Activated CD8-positive, alpha-beta memory T cell treated with anti-CD3 and anti-CD28 coated beads for 1 hour (primary cell): ENCODE measurements around the gene GPC6.

Experiments
- DNase-seq, 2 donors: peaks; one replicate each; pipeline ENCODE4 v3.0.0-alpha.2; 2020; ENCODE audit warnings: low read depth in 1 of 2; ENCODE audit errors: extremely low read depth in 1 of 2

The GPC6 gene

GRCh38 chr13:93554514-93554913 is 327.9 kb downstream of the GPC6 start:
- no peak for DNase-seq

DNA sequence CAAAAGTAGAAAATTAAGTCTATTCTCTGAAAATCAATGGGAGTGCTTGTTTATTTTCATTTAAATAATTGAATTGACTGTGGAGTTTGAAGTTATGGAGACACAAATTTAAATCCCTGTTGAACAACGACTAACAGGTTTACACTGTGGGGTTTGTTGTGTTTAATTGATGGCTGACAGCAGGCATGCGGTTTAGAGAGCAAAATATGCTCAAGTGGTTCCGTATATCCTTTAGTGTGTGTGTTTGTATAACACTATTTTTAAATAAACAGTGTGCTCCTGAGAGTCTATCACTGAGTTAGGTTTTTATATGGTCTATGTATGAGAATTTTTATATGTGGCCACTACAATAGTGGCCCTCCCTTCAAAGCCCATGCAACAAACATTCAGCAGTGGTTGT is 332.0 kb downstream of the GPC6 start:
- DNase-seq: no peak

DNA sequence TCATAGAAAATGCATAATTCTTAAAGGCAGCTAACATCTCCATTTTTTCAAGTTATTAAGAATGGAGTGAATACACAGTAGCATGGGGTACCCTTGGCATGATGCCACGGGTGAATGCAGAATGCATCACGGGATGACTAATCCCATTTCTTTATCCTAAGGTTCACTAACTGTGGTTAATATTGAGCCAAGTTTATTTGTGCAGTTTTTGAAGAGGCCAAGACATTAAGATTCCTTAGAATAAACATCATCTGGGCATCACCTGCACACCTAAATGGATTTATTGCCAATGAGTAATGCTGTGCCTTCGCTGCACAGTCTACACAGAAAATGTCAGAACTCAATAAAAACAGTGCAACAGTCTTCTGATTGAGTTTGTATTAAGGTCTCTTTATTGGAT is 333.1 kb downstream of the GPC6 start:
- DNase-seq: no peak

- no peak for DNase-seq
Measured at GRCh38 chr13:93561576-93562225, 335.1 kb downstream of the GPC6 start.

GRCh38 chr13:93562676-93563075 is 336.1 kb downstream of the GPC6 start:
- DNase-seq: no peak

DNA sequence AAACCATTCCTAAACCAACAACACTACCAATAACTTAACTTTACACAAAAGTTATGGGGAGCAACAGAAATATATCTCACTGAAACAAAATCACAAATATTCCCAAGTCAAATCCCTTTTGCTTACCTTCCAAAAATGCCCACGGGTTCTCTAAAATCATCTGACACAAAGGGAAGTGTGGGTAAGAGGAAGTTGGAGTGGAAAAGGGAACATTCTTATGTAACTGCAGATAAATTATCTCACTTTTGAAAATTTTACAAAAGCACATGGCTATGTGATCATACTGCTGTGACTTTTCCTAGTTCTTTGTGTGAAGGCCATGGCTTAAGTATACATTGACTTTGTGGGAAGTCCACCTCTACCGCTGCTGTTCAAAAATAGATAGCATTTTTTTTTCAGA is 350.5 kb downstream of the GPC6 start:
- no peak for DNase-seq

DNA sequence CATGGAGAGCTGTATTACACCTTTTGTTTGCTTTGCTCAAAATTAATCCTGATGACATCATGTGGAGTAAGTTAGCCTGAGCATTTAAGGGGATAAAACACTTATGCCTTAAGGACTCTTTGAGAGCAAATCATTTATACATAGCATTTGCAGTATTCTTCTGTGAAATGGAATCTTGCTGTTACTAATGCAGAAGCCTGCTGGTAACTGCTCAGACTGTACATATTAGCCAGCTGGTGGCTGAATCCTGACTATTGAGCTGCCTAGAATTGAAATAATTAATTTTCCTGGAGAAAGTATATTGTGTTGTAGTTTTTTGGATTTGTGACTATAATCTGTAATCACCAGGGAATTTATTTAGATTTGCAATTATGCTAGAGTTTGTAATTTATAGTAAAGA is 363.2 kb downstream of the GPC6 start:
- DNase-seq: no peak

- DNase-seq: no peak
Measured at GRCh38 chr13:93603043-93603442, 376.4 kb downstream of the GPC6 start.

GRCh38 chr13:93614776-93615175 is 388.2 kb downstream of the GPC6 start:
- no peak for DNase-seq

GRCh38 chr13:93620181-93620765 is 393.7 kb downstream of the GPC6 start:
- DNase-seq: no peak

DNA sequence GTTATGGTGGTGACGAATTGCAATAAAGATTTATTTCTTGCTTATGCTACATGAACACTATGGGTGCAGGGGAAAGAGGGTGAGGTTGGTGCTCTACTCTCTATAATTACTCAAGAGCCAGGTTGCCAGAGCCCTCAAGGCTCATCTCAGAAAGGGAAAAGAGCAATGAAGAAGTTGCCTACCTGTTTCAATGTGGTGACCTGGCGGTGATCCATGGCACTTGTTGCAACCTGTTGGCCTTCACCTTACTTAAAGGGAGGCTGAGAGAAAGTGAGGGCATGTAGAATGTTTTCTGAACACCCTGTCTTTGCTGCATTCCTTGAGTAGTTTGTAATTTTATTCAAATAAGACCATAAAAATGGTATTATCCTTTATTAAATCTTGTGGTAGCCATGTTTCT is 394.4 kb downstream of the GPC6 start:
- no peak for DNase-seq

DNA sequence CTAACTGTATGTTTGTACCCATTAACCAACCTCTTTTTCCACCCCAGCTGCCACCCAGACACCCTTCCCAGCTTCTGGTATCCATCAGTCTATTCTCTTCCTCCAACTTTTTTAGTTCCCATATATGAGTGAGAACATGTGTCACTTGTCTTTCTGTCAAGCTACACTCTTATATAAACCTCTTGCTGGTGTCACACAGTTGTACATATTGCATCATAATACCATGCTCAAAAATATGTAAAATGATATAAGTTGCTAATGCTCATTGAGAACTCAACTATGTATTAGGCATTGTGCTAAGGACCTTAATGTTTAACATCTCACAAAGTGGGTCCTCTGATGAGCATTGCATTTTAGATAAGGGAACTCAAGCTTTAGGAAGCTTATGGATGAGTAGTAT is 395.4 kb downstream of the GPC6 start:
- DNase-seq: no peak

DNA sequence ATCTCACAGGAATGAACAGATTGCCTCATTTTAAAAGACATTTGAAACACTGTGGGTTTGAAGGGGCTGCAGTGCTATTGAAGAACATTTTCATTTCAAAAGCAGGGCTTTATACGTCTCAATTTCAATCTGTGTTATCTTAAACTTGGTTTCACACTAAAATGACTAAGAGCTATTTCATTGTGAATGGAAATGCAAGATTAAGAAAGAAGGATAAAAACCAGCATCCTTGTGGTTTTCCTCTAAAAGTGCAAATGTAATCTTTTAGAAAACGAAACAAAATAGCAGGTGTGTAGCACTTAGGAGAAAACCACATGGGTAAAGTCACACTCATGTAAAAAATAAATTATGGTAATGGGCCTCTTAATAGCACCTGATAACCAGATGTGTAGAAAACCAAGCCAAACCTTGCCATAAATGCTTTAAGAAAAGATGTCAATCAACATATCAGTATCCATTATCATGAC is 397.7 kb downstream of the GPC6 start:
- DNase-seq: no peak

GRCh38 chr13:93625536-93625935 is 398.9 kb downstream of the GPC6 start:
- DNase-seq: no peak

GRCh38 chr13:93628136-93628797 is 401.7 kb downstream of the GPC6 start:
- DNase-seq: no peak

- DNase-seq: no peak
Measured at GRCh38 chr13:93635616-93636032, 409.0 kb downstream of the GPC6 start.

DNA sequence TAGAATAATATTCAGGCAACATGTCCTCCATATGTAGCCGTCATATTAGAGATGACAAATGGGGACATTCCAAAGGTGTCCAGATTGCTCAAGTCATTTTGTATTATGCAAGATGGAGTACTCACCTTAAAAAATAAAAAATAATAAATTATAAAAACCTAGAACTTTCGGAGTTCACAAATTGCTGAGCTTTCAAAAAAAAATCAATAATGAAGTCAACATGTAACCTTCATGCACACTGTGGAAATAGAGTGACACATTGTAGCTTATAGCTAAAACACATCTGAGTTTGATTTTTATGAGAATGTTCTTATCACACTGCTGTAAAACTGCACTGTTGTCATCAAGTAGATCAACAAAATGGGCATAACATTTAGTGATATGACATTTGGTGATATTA is 411.2 kb downstream of the GPC6 start:
- DNase-seq: no peak

DNA sequence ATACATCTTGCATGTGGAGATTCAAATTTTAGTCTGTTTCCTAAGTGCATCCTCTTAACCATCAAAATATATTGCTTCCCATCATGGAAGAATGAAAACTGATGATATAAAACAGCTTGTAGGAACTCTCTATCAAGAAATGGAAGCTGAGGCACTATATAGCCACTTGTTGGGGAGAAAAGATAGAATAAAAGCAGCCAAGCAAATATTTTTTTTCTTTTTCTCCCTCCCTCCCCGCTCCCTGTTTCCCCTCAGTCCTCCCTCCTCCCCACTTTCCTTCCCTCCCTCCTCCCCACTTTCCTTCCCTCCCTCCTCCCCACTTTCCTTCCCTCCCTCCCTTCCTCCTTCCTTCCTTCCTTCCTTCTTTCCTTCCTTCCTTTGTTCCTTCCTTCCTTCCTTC is 413.8 kb downstream of the GPC6 start:
- DNase-seq: no peak

- no peak for DNase-seq
Measured at GRCh38 chr13:93646245-93646644, 419.6 kb downstream of the GPC6 start.

GRCh38 chr13:93649496-93649895 is 422.9 kb downstream of the GPC6 start:
- no peak for DNase-seq

- DNase-seq: no peak
Measured at GRCh38 chr13:93653776-93654175, 427.2 kb downstream of the GPC6 start.

DNA sequence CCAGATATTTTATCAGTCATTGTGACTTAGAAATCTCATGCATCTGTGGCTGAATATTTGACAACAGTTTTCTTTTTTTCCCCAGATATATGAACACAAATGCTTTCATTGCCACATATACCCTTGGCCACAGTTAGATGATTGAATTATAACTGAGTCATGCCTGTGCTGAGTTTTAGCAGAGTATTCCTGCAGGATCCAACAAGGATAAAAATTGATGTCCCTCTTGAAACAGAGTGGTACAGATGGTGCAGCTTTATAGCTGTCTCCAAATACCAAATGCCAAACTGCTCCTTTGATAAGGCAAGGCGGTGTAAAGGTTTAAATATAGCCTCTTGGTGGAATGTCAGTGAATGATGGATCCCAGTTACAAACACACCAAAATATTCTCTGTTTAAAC is 428.5 kb downstream of the GPC6 start:
- DNase-seq: no peak
